ENCODE data around the gene C1orf122. TPM values are rescaled to one million over a fixed set of nuclear protein-coding genes. Genes with fewer than 3 reads are reported as not detected.

The C1orf122 gene
- total and polyA plus RNA-seq, 2 donors: 27.1 to 33.0 TPM

DNA sequence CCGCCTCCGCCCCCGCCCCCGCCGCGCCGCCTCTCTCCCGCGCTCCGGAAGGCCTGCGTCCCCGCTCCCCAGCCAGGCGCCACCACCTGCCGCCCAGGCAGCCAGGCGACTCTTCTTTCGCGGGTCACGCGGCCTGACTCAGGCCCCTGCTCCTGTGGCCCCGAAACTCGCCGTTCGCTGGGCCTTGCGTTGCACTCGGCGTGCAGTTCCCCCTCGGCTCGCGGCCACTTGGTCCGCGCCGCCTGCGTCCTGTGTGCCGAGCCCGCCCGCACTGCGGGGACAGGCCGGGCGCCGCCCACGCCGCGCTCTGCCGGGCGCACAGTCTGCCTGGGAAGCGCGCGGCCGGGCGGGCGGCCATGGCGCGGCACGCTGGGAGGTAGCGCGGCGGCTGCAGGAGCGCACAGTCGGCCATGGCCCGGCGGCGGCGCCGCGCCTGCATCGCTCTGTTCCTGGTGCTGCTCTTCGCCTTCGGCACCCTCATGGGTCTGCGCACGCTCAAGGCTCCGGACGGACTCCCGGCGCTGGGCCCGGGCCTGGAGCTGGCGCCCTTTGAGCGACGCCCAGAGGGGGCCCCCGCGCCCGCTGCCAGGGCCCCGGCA is 13.7 kb upstream of the C1orf122 start, which contains the start of gene MANEAL:
Gene MANEAL (plus strand): TSS at position 75 of the 599 bp plus-strand sequence. CDS start 336 bp downstream, at position 411.
- H3K27me3 ChIP-seq (ENCODE audit: control insufficient read depth in 2 of 2, insufficient read depth in 1 of 2, low read length in 1 of 2): peaks cover 33 to 53% of the 10 kb centered on the region in 2 donors
- whole genome bisulfite sequencing: under 1% methylated on average over 81 of the region's 82 CpGs
- DNase-seq (ENCODE audit: low read depth in 6 of 9, low spot score in 9 of 9): no peak
- no peaks in the 10 kb centered on the region for H3K4me1 ChIP-seq (ENCODE audit: control insufficient read depth in 2 of 2, insufficient read depth in 2 of 2, low read length in 2 of 2)
- no peaks in the 10 kb centered on the region for H3K36me3 ChIP-seq (ENCODE audit: control insufficient read depth in 2 of 2, insufficient read depth in 2 of 2, low read length in 1 of 2)
- H3K9me3 ChIP-seq (ENCODE audit: control insufficient read depth in 2 of 2, insufficient read depth in 1 of 2, low read length in 1 of 2): no peaks in the 10 kb centered on the region
- H3K4me3 ChIP-seq (ENCODE audit: low read length in 2 of 2): peak within 1 kb of the TSS in 1 of 2 donors; percentile 47
- H3K27ac ChIP-seq (ENCODE audit: low read depth in 1 of 2, low read length in 1 of 2): no peak within 1 kb of the TSS

- H3K9me3 ChIP-seq (ENCODE audit: control insufficient read depth in 2 of 2, insufficient read depth in 1 of 2, low read length in 1 of 2): no peaks in the 10 kb centered on the region
- H3K27me3 ChIP-seq (ENCODE audit: control insufficient read depth in 2 of 2, insufficient read depth in 1 of 2, low read length in 1 of 2): peaks cover 33 to 52% of the 10 kb centered on the region in 2 donors
- H3K36me3 ChIP-seq (ENCODE audit: control insufficient read depth in 2 of 2, insufficient read depth in 2 of 2, low read length in 1 of 2): peaks cover 0 to 5% of the 10 kb centered on the region in 2 donors
- peak overlapping the region in 1 of 2 donors; percentile 47 for H3K4me3 ChIP-seq (ENCODE audit: low read length in 2 of 2)
- no peaks in the 10 kb centered on the region for H3K4me1 ChIP-seq (ENCODE audit: control insufficient read depth in 2 of 2, insufficient read depth in 2 of 2, low read length in 2 of 2)
- no peak overlapping the region for H3K27ac ChIP-seq (ENCODE audit: low read depth in 1 of 2, low read length in 1 of 2)
- WGBS: 13% methylated on average over 59 of the region's 59 CpGs
- no peak for DNase-seq (ENCODE audit: low read depth in 6 of 9, low spot score in 9 of 9)
Measured at GRCh38 chr1:37794372-37795339, 12.9 kb upstream of the C1orf122 start.

- DNase-seq (ENCODE audit: low read depth in 6 of 9, low spot score in 9 of 9): peak in 5 of 9 donors; percentile 47 to 69 (median 54)
- H3K36me3 ChIP-seq (ENCODE audit: control insufficient read depth in 2 of 2, insufficient read depth in 2 of 2, low read length in 1 of 2): peaks cover 0 to 14% of the 10 kb centered on the region in 2 donors
- H3K9me3 ChIP-seq (ENCODE audit: control insufficient read depth in 2 of 2, insufficient read depth in 1 of 2, low read length in 1 of 2): no peaks in the 10 kb centered on the region
- WGBS: 40% methylated on average over 22 of the region's 22 CpGs
- H3K27ac ChIP-seq (ENCODE audit: low read depth in 1 of 2, low read length in 1 of 2): no peak overlapping the region
- H3K4me1 ChIP-seq (ENCODE audit: control insufficient read depth in 2 of 2, insufficient read depth in 2 of 2, low read length in 2 of 2): no peaks in the 10 kb centered on the region
- H3K27me3 ChIP-seq (ENCODE audit: control insufficient read depth in 2 of 2, insufficient read depth in 1 of 2, low read length in 1 of 2): peaks cover 33 to 50% of the 10 kb centered on the region in 2 donors
- H3K4me3 ChIP-seq (ENCODE audit: low read length in 2 of 2): no peak overlapping the region
Measured at GRCh38 chr1:37795340-37796125, 12.1 kb upstream of the C1orf122 start.

- H3K4me3 ChIP-seq (ENCODE audit: low read length in 2 of 2): no peak overlapping the region
- no peaks in the 10 kb centered on the region for H3K9me3 ChIP-seq (ENCODE audit: control insufficient read depth in 2 of 2, insufficient read depth in 1 of 2, low read length in 1 of 2)
- peaks cover 12 to 18% of the 10 kb centered on the region in 2 donors for H3K36me3 ChIP-seq (ENCODE audit: control insufficient read depth in 2 of 2, insufficient read depth in 2 of 2, low read length in 1 of 2)
- H3K4me1 ChIP-seq (ENCODE audit: control insufficient read depth in 2 of 2, insufficient read depth in 2 of 2, low read length in 2 of 2): no peaks in the 10 kb centered on the region
- H3K27me3 ChIP-seq (ENCODE audit: control insufficient read depth in 2 of 2, insufficient read depth in 1 of 2, low read length in 1 of 2): peaks cover 27 to 30% of the 10 kb centered on the region in 2 donors
- no peak for DNase-seq (ENCODE audit: low read depth in 6 of 9, low spot score in 9 of 9)
- 97% methylated on average over 3 of the region's 3 CpGs for WGBS
- H3K27ac ChIP-seq (ENCODE audit: low read depth in 1 of 2, low read length in 1 of 2): no peak overlapping the region
Measured at GRCh38 chr1:37797750-37798345, 9.7 kb upstream of the C1orf122 start.

DNA sequence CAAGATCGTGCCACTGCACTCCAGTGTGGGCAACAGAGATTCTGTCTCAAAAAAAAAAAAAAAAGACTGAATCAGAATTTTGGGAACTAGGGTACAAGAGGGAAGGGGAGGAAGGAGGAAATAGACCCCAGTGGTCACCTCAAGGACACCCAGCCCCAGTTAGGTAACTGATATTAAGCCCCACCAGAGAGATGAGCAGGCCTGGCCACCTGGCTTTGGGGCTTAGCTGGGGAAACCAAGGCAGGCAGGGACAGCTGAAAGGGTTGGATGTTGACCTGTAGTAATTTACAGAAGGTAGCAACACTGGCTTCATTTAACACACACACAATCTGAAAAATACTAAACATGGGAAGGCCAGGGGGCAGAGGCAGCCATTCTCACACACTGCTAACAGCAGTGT is 5.2 kb upstream of the C1orf122 start:
- WGBS: 98% methylated on average over 1 of the region's 1 CpG
- Histone ChIP-seq H3K27me3 (ENCODE audit: control insufficient read depth in 2 of 2, insufficient read depth in 1 of 2, low read length in 1 of 2) (no peaks in the 10 kb centered on the region), H3K36me3 (ENCODE audit: control insufficient read depth in 2 of 2, insufficient read depth in 2 of 2, low read length in 1 of 2) (peaks cover 46 to 49% of the 10 kb centered on the region in 2 donors), H3K27ac (ENCODE audit: low read depth in 1 of 2, low read length in 1 of 2) (no peak overlapping the region), H3K4me3 (ENCODE audit: low read length in 2 of 2) (no peak overlapping the region), H3K9me3 (ENCODE audit: control insufficient read depth in 2 of 2, insufficient read depth in 1 of 2, low read length in 1 of 2) (no peaks in the 10 kb centered on the region), H3K4me1 (ENCODE audit: control insufficient read depth in 2 of 2, insufficient read depth in 2 of 2, low read length in 2 of 2) (peaks cover 4 to 8% of the 10 kb centered on the region in 2 donors)
- DNase-seq (ENCODE audit: low read depth in 6 of 9, low spot score in 9 of 9): no peak

DNA sequence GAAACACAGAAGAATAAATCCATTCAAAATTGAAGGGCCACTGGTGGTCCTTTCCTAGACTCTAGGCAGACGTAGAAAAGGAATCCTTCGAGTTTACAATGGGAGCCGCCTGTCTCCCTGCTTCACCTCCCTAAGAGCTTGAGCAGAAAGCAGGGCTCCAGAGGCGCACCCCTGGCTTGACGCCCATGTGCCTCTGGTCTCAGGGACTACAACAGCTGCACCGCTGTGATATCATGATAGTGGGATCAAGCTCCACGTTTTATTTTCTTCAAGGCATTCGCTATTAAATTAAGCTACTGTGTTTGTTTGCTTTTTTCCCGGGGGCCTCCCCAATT is 403 bp upstream of the C1orf122 start:
- 24% methylated on average over 9 of the region's 9 CpGs for WGBS
- Histone ChIP-seq H3K27me3 (ENCODE audit: control insufficient read depth in 2 of 2, insufficient read depth in 1 of 2, low read length in 1 of 2) (no peaks in the 10 kb centered on the region), H3K9me3 (ENCODE audit: control insufficient read depth in 2 of 2, insufficient read depth in 1 of 2, low read length in 1 of 2) (no peaks in the 10 kb centered on the region), H3K27ac (ENCODE audit: low read depth in 1 of 2, low read length in 1 of 2) (peak overlapping the region; percentile 2 to 86), H3K36me3 (ENCODE audit: control insufficient read depth in 2 of 2, insufficient read depth in 2 of 2, low read length in 1 of 2) (peaks cover 36 to 43% of the 10 kb centered on the region in 2 donors), H3K4me3 (ENCODE audit: low read length in 2 of 2) (peak overlapping the region; percentile 82 to 99), H3K4me1 (ENCODE audit: control insufficient read depth in 2 of 2, insufficient read depth in 2 of 2, low read length in 2 of 2) (peaks cover 9 to 14% of the 10 kb centered on the region in 2 donors)
- no peak for DNase-seq (ENCODE audit: low read depth in 6 of 9, low spot score in 9 of 9)

- whole genome bisulfite sequencing: 10% methylated on average over 54 of the region's 54 CpGs
- H3K27ac ChIP-seq (ENCODE audit: low read depth in 1 of 2, low read length in 1 of 2): peak overlapping the region in 1 of 2 donors; percentile 86
- peaks cover 9 to 14% of the 10 kb centered on the region in 2 donors for H3K4me1 ChIP-seq (ENCODE audit: control insufficient read depth in 2 of 2, insufficient read depth in 2 of 2, low read length in 2 of 2)
- no peaks in the 10 kb centered on the region for H3K9me3 ChIP-seq (ENCODE audit: control insufficient read depth in 2 of 2, insufficient read depth in 1 of 2, low read length in 1 of 2)
- DNase-seq (ENCODE audit: low read depth in 6 of 9, low spot score in 9 of 9): peak in 2 of 9 donors; percentile 4 to 13
- H3K36me3 ChIP-seq (ENCODE audit: control insufficient read depth in 2 of 2, insufficient read depth in 2 of 2, low read length in 1 of 2): peaks cover 25 to 30% of the 10 kb centered on the region in 2 donors
- H3K4me3 ChIP-seq (ENCODE audit: low read length in 2 of 2): peak overlapping the region; percentile 55 to 99
- no peaks in the 10 kb centered on the region for H3K27me3 ChIP-seq (ENCODE audit: control insufficient read depth in 2 of 2, insufficient read depth in 1 of 2, low read length in 1 of 2)
Measured at GRCh38 chr1:37808369-37809319, 1.1 kb downstream of the C1orf122 start.

- Histone ChIP-seq H3K4me1 (ENCODE audit: control insufficient read depth in 2 of 2, insufficient read depth in 2 of 2, low read length in 2 of 2) (peaks cover 9 to 14% of the 10 kb centered on the region in 2 donors), H3K36me3 (ENCODE audit: control insufficient read depth in 2 of 2, insufficient read depth in 2 of 2, low read length in 1 of 2) (peaks cover 17 to 21% of the 10 kb centered on the region in 2 donors)
Measured at GRCh38 chr1:37809942-37810341, 2.4 kb downstream of the C1orf122 start.

More at GRCh38 chr1:37809942-37810341, 2.4 kb downstream of the C1orf122 start:
- H3K27ac ChIP-seq (ENCODE audit: low read depth in 1 of 2, low read length in 1 of 2): no peak overlapping the region
- DNase-seq (ENCODE audit: low read depth in 6 of 9, low spot score in 9 of 9): no peak
- H3K27me3 ChIP-seq (ENCODE audit: control insufficient read depth in 2 of 2, insufficient read depth in 1 of 2, low read length in 1 of 2): no peaks in the 10 kb centered on the region
- no peak overlapping the region for H3K4me3 ChIP-seq (ENCODE audit: low read length in 2 of 2)
- no peaks in the 10 kb centered on the region for H3K9me3 ChIP-seq (ENCODE audit: control insufficient read depth in 2 of 2, insufficient read depth in 1 of 2, low read length in 1 of 2)
- WGBS: 85% methylated on average over 2 of the region's 2 CpGs
